ENCODE measurements around the gene RAB20. TPM values are rescaled to one million over a fixed set of nuclear protein-coding genes. Genes with fewer than 3 reads are reported as not detected.

Gene RAB20
- total and polyA plus RNA-seq, 9 of the 15 experiments (the other 6 are each of a cell fraction or from before 2014, with no cell fraction given) = 0.62 to 9.2 (median 5.4) TPM

- peak; percentile 44 to 60 (median 56) for DNase-seq (ENCODE audit: extremely low read depth in 1 of 4, low spot score in 3 of 4)
- intact Hi-C loops (cut with micrococcal nuclease) = loop anchor here (2.0 kb wide), 1 partner anchor 33 kb away; no protein-coding TSS in a partner anchor
- peak overlapping the region; percentile 37 for H3K4me2 ChIP-seq (ENCODE audit: insufficient read depth, low read length)
- H3K36me3 ChIP-seq (ENCODE audit: control insufficient read depth, insufficient read depth, low read length) = no peaks in the 10 kb centered on the region
- peak; percentile 59 for ATAC-seq
- ChIA-PET POLR2A (interaction anchor here (0.8 kb wide), 1 partner anchor 11 kb away, joined by 3 read pairs; no protein-coding TSS in a partner anchor), CTCF (ENCODE audit: low intra/inter-chr PET ratio) (no interaction called here)
- 32% methylated on average over 4 of the region's 18 CpGs for WGBS (ENCODE audit: insufficient coverage, low coverage, missing lambda C conversion rate)
- 0 out of 2 replicates have a peak, but pooled peaks cover 1% of the 10 kb centered on the region for H3K9me3 ChIP-seq (replicated peaks; ENCODE audit: control insufficient read depth, insufficient read depth, low read depth, low read length)
- peak overlapping the region; percentile 18 for H3K4me3 ChIP-seq
- peaks cover 51 to 55% of the 10 kb centered on the region in 2 experiments for H3K4me1 ChIP-seq (replicated peaks in 1 of 2; ENCODE audit: control insufficient read depth in 2 of 2, insufficient read depth in 2 of 2, low read length in 2 of 2)
- no peaks in the 10 kb centered on the region; the same call in 2 of the 3 replicates for H3K79me2 ChIP-seq (ENCODE audit: control insufficient read depth, insufficient read depth, low read length)
- peak; percentile 85 for FAIRE-seq
- peaks cover 3% of the 10 kb centered on the region for H3K9me1 ChIP-seq (ENCODE audit: control insufficient read depth, insufficient read depth, low read length)
- peak overlapping the region; percentile 83 for H3K27ac ChIP-seq (ENCODE audit: extremely low read depth, low read depth, low read length)
- BruUV-seq (replicated peaks) = no TSS peak
- in situ Hi-C loops (cut with MboI) = no loop called here
- H4K20me1 ChIP-seq (replicated peaks; ENCODE audit: control insufficient read depth, insufficient read depth, low read length) = no peaks in the 10 kb centered on the region
- H2AFZ ChIP-seq (ENCODE audit: low read depth, low read length) = peak overlapping the region; percentile 97
- H3K27me3 ChIP-seq (ENCODE audit: control insufficient read depth in 2 of 2, insufficient read depth in 2 of 2, low read length in 2 of 2) = no peaks in the 10 kb centered on the region
- H3K9ac ChIP-seq (ENCODE audit: insufficient read depth in 1 of 2, low read depth in 2 of 2, low read length in 2 of 2) = peak overlapping the region; percentile 72 to 85
- TF ChIP-seq ILK (tag; IDR thresholded peaks at IDR 0.05; ENCODE audit: borderline replicate concordance, low read depth) (no peak), ZNF197 (CRISPR knock-in tag; IDR thresholded peaks at IDR 0.05; ENCODE audit: low read depth) (no peak), TSC22D4 (tag; IDR thresholded peaks at IDR 0.05) (no peak), DIDO1 (tag; IDR thresholded peaks at IDR 0.05; ENCODE audit: low read depth) (no peak), FUS (optimal IDR thresholded peaks at IDR 0.05; ENCODE audit: low read depth, low read length) (no peak), RFX5 (IDR thresholded peaks at IDR 0.05; ENCODE audit: low read depth, low read length) (no peak), ATF3 (IDR thresholded peaks at IDR 0.05) (no peak), ATF3 (CRISPR knock-in tag; conservative IDR thresholded peaks at IDR 0.05) (no peak), TFAP4 (CRISPR knock-in tag; IDR thresholded peaks at IDR 0.05; ENCODE audit: borderline replicate concordance) (peak; percentile 37; the same call in 1 of the 2 replicates), KDM5B (IDR thresholded peaks at IDR 0.05; ENCODE audit: insufficient replicate concordance, low read depth, low read length) (peak; percentile 69), CHD1 (IDR thresholded peaks at IDR 0.05; ENCODE audit: low read length) (no peak), E2F6 (IDR thresholded peaks at IDR 0.05; ENCODE audit: borderline replicate concordance in 1 of 2, extremely low read depth in 1 of 2, insufficient read depth in 1 of 2, insufficient read length in 1 of 2, low read depth in 1 of 2, low read length in 1 of 2, poor library complexity in 1 of 2, severe bottlenecking in 1 of 2) (no peak), SIX5 (IDR thresholded peaks at IDR 0.05; ENCODE audit: borderline replicate concordance in 1 of 2, insufficient read depth in 1 of 2, low read depth in 1 of 2, low read length in 2 of 2) (no peak), RBFOX2 (IDR thresholded peaks at IDR 0.05; ENCODE audit: low read depth, low read length) (peak; percentile 54), CBFA2T2 (conservative IDR thresholded peaks at IDR 0.05) (peak; percentile 49), TEAD2 (tag; IDR thresholded peaks at IDR 0.05) (no peak), FOXK1 (CRISPR knock-in tag; IDR thresholded peaks at IDR 0.05; ENCODE audit: borderline replicate concordance) (no peak)
These were observed 57.5 kb downstream of the RAB20 start for GRCh38 chr13:110503979-110504499.
